Gastrocnemius medialis (tissue), 4 donors: ENCODE measurements around the gene KRTAP5-5.

Experiments
- CTCF ChIP-seq, 5 experiments: fragments of 450-650 bp in 3 of 5; fragments of 200-600 bp in 2 of 5; sonication (generic) in 2 of 5; IDR thresholded peaks in 4 of 5; conservative IDR thresholded peaks in 1 of 5; 1 replicate in 4 of 5; 2 replicates in 1 of 5; pipeline ENCODE4 v1.5.1; 2016 to 2019; ENCODE audit warnings: antibody characterized with exemption in 5 of 5, mild to moderate bottlenecking in 3 of 5, moderate library complexity in 3 of 5
- POLR2A ChIP-seq, 2 donors: fragments of 450-650 bp; IDR thresholded peaks; one replicate each; pipeline ENCODE4 v1.6.1; 2017; ENCODE audit warnings: antibody characterized with exemption in 2 of 2, mild to moderate bottlenecking in 2 of 2, moderate library complexity in 2 of 2

GRCh38 chr11:1623716-1624115 is 5.9 kb upstream of the KRTAP5-5 start:
- TF ChIP-seq CTCF (IDR thresholded peaks at IDR 0.05 in 4 of 5, conservative IDR thresholded peaks at IDR 0.05 in 1 of 5) = no peak
- no peak for TF ChIP-seq POLR2A (IDR thresholded peaks at IDR 0.05)
